Psoas muscle (tissue), 8 donors: ENCODE data around the gene ZNF804A. TPM values are rescaled to one million over a fixed set of nuclear protein-coding genes. Genes with fewer than 3 reads are reported as not detected.
A peak's percentile ranks its signal among the peaks of the same experiment; 100 is the strongest.

Experiments
- ATAC-seq, 4 donors: fragments of 200-7000 bp; cut with Tn5 transposase; one replicate each; pipeline ENCODE4 v1.9.1; 2020; ENCODE audit warnings: moderate library complexity in 3 of 4, mild to moderate bottlenecking in 2 of 4
- DNase-seq, 2 donors: peaks; one replicate each; pipeline ENCODE4 v3.0.0-alpha.2; 2020
- H3K27ac ChIP-seq: fragments of 200-600 bp; one replicate; pipeline ENCODE4 v1.8.0; 2022
- H3K27me3 ChIP-seq, 3 donors: fragments of 200-600 bp in 1 of 3; one replicate each; pipeline versions ENCODE4 v1.6.1 to v1.8.0; 2013 to 2022; ENCODE audit warnings: low read length in 2 of 3, mild to moderate bottlenecking in 2 of 3, moderate library complexity in 1 of 3; ENCODE audit not compliant: insufficient read depth in 3 of 3
- H3K36me3 ChIP-seq, 2 donors: fragments of 200-600 bp in 1 of 2; one replicate each; pipeline versions ENCODE4 v1.6.1 to v1.8.0; 2013 to 2022; ENCODE audit warnings: low read depth in 1 of 2, mild to moderate bottlenecking in 1 of 2, moderate library complexity in 1 of 2; ENCODE audit not compliant: insufficient read depth in 1 of 2
- H3K4me1 ChIP-seq: fragments of 200-600 bp; one replicate; pipeline ENCODE4 v1.8.0; 2022
- H3K4me3 ChIP-seq: fragments of 200-600 bp; one replicate; pipeline ENCODE4 v1.8.0; 2022; ENCODE audit warnings: mild to moderate bottlenecking
- H3K9me3 ChIP-seq: fragments of 200-600 bp; one replicate; pipeline ENCODE4 v1.8.0; 2022
- WGBS, 3 donors: extraction: QIAGEN DNeasy Blood & Tissue Kit; methylation state at CpG; one replicate each; pipeline versions ENCODE4 v1.1.6 to v1.1.7; 2013; 5-methylcytosine and 5-hydroxymethylcytosine counted together
- intact Hi-C, 2 donors: fragments of 100-400 bp; cut with DNase I; formaldehyde crosslinking; loops; one replicate each; pipeline versions ENCODE4 v1.11.0 to v1.14.2; 2022
- polyA plus RNA-seq, 3 donors: library from polyadenylated mRNA; stranded (reverse); fragments of 200-250 nt; gene quantifications; one replicate each; pipeline ENCODE4 v1.2.3, GENCODE V29; 2013
- total RNA-seq, 4 donors: library from RNA; stranded (reverse); fragmentation: NEBNext Ultra II Directional in 2 of 4; extraction: Animal tissue kit (Norgen Biotek cat#: 25700) in 2 of 4; gene quantifications; one replicate each; pipeline versions ENCODE4 v1.2.1 to v1.2.4, GENCODE V29; 2021 to 2023
- TF ChIP-seq, protein P1 (sequence below): fragments of 200-600 bp; IDR thresholded peaks from one replicate; pipeline ENCODE4 v1.8.0; 2022; ENCODE audit warnings: antibody characterized with exemption
- donor health status: healthy with polysubstance abuse.
- donor health status: DM: no; HTN: no; CAD: no; lungs with moderate emphysema.
- donor health status: Bipolar disorder and iron deficiency.
- donor health status: healthy.
- donor health status: DM: yes; HTN: yes; CAD: no.
- donor health status: DM: no; HTN: no; CAD: no.
- donor health status: DM: no; HTN: no; CAD: no.
- donor health status: DM: yes; HTN: yes; CAD: no.

The ZNF804A gene
- total and polyA plus RNA-seq, 7 donors: not detected

- DNase-seq (no peak), ATAC-seq (no peak)
- TF ChIP-seq, protein P1, sequence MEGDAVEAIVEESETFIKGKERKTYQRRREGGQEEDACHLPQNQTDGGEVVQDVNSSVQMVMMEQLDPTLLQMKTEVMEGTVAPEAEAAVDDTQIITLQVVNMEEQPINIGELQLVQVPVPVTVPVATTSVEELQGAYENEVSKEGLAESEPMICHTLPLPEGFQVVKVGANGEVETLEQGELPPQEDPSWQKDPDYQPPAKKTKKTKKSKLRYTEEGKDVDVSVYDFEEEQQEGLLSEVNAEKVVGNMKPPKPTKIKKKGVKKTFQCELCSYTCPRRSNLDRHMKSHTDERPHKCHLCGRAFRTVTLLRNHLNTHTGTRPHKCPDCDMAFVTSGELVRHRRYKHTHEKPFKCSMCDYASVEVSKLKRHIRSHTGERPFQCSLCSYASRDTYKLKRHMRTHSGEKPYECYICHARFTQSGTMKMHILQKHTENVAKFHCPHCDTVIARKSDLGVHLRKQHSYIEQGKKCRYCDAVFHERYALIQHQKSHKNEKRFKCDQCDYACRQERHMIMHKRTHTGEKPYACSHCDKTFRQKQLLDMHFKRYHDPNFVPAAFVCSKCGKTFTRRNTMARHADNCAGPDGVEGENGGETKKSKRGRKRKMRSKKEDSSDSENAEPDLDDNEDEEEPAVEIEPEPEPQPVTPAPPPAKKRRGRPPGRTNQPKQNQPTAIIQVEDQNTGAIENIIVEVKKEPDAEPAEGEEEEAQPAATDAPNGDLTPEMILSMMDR: no peak
- Histone ChIP-seq H3K4me1 (no peaks in the 10 kb centered on the region), H3K36me3 (no peaks in the 10 kb centered on the region), H3K27me3 (no peaks in the 10 kb centered on the region), H3K27ac (no peak overlapping the region), H3K9me3 (no peaks in the 10 kb centered on the region), H3K4me3 (no peak overlapping the region)
- intact Hi-C loops: no loop called here
- 78 to 93% (median 79%) methylated on average over 1 of the region's 1 CpG for WGBS, 3 donors
These were observed 16.9 kb upstream of the ZNF804A start for GRCh38 chr2:184581391-184581790.

GRCh38 chr2:184589261-184589660, 9.1 kb upstream of the ZNF804A start:
- no peak for DNase-seq
- intact Hi-C loops: no loop called here
- Histone ChIP-seq H3K9me3 (no peaks in the 10 kb centered on the region), H3K27me3 (peaks cover 0 to 3% (median 0%) of the 10 kb centered on the region in 3 donors), H3K36me3 (no peaks in the 10 kb centered on the region), H3K4me3 (no peak overlapping the region), H3K27ac (no peak overlapping the region), H3K4me1 (no peaks in the 10 kb centered on the region)
- TF ChIP-seq, protein P1: no peak
- ATAC-seq: no peak

- Histone ChIP-seq H3K4me1 (peaks cover 6% of the 10 kb centered on the region), H3K27me3 (peaks cover 3 to 41% (median 7%) of the 10 kb centered on the region in 3 donors), H3K27ac (no peak overlapping the region), H3K9me3 (no peaks in the 10 kb centered on the region), H3K4me3 (peak overlapping the region; percentile 70), H3K36me3 (no peaks in the 10 kb centered on the region)
- no peak for DNase-seq
- WGBS, 3 donors: 26 to 31% (median 29%) methylated on average over 5 of the region's 5 CpGs
- no peak for ATAC-seq
- TF ChIP-seq, protein P1: no peak
- intact Hi-C loops: no loop called here
These were observed 1.4 kb upstream of the ZNF804A start for GRCh38 chr2:184596819-184597411.

DNA sequence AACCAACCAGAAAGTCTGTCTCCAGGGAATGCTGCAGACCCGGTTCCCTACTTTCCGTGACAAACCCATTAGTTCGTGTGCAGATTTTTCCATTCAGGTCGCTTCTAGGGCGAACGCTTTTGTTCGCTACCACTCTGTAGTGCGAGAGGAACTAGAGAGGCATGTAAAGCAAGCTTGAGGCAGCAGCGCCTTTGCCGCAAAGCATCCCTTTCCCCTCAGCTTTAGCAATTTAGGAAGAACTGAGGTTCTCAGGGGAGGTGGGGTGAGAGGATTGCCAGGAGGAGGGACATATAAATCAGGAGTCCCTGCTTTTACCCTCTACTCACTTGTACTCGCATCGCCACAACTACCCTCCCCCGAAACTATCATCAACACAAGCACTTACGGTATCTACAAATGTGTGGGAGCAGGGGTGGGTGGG, 748 bp upstream of the ZNF804A start:
- WGBS, 3 donors: 2% methylated on average over 14 of the region's 14 CpGs
- peak in 1 of 4 donors; percentile 44 for ATAC-seq

More for the DNA sequence above, 748 bp upstream of the ZNF804A start:
- H3K27me3 ChIP-seq: peaks cover under 1 to 47% (median 7%) of the 10 kb centered on the region in 3 donors
- TF ChIP-seq, protein P1: no peak
- no peaks in the 10 kb centered on the region for H3K36me3 ChIP-seq
- no peak overlapping the region for H3K27ac ChIP-seq
- no peaks in the 10 kb centered on the region for H3K9me3 ChIP-seq
- intact Hi-C loops: no loop called here
- H3K4me3 ChIP-seq: peak overlapping the region; percentile 70
- peaks cover 6% of the 10 kb centered on the region for H3K4me1 ChIP-seq
- DNase-seq: peak in 1 of 2 donors; percentile 38
